NCI-H1930 (cell line): Measurements from ENCODE around the gene EHBP1.
"Not testable (repeated sequence)": the region's sequence is repeated elsewhere in the genome, so short reads cannot be mapped to it uniquely, and the experiment has no call there.

Experiments
- DNase-seq, 2 experiments: peaks; one replicate each; lab custom pipeline; 2025; lab: John Stamatoyannopoulos, UW

The EHBP1 gene

GRCh38 chr2:62736899-62737559 is 31.5 kb downstream of the EHBP1 start:
- DNase-seq: no peak

GRCh38 chr2:62738981-62739936 is 33.7 kb downstream of the EHBP1 start:
- DNase-seq: no peak

- no peak for DNase-seq
Observed at GRCh38 chr2:62740221-62740620, 34.7 kb downstream of the EHBP1 start.

- DNase-seq: no peak
Observed at GRCh38 chr2:62741127-62741526, 35.6 kb downstream of the EHBP1 start.

DNA sequence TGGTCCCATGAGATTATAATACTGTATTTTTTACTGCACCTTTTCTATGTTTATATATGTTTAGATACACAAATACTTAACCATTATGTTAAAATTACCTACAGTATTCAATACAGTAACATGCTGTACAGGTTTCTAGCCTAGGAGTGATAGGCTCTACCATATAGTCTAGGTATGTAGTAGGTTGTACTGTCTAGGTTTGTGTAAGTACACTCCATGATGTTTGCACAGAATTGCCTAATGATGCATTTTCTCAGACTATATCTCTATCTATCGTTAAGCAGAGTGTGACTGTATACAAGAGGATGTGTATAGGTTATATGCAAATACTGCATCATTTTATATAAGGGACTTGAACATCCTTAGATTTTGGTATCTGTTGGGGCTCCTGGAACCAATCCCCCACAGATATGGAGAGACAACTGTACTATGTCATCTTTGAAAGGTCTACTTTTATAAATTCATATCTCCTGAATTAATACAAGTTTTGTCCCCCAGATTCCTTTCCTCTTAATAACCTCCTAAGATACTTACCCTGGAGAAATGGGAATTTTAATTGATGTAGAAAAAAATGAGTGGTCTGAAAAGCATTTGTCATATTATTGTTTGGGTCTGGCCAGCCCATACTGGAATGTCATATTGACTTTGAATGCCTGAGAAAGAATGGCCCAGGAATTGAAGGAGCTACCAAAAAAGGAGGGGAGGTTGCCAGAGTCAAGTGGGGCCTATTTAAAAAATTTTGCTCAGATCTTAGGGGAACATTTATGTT is 36.6 kb downstream of the EHBP1 start:
- DNase-seq: no peak

DNA sequence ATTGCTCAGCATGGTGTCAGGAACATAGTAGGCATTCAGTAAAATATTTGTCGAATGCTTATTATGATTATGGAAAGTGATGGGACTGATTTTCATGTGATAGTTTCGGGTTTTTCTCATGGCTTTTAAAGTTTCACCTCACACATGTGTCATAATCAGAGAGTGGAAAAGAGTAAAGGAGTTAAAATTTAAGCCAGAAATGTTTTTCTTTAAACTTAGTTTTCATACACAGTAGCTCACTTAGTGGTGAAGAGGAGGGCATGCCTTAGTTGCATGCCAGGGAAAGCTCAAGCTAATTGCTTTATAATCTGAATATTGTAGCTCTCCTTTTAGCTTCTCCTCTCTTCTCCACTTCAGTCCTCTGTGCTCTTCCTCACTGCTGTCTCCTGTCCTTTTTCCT is 38.0 kb downstream of the EHBP1 start:
- no peak for DNase-seq

DNA sequence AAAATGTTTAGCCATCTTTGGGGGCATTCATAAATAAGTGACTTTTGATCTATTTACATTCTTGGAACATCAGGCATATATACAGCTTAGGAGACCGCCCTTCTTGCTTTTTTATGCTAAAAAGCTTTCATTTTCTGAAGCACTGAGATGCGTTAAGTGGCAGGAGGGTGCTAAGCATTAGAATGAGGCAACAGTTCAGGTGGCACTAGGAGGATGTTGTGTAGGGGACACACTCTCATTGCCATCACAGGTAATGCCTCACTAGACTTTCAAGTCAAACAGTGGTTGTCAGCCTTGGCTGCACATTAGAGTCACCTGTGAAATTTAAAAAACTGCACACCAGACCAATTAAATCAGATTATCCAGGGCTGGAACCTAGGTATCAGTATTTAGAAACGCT is 39.1 kb downstream of the EHBP1 start:
- DNase-seq: no peak

- no peak for DNase-seq
Observed at GRCh38 chr2:62745891-62746481, 40.5 kb downstream of the EHBP1 start.

GRCh38 chr2:62747169-62747568 is 41.7 kb downstream of the EHBP1 start:
- no peak for DNase-seq

DNA sequence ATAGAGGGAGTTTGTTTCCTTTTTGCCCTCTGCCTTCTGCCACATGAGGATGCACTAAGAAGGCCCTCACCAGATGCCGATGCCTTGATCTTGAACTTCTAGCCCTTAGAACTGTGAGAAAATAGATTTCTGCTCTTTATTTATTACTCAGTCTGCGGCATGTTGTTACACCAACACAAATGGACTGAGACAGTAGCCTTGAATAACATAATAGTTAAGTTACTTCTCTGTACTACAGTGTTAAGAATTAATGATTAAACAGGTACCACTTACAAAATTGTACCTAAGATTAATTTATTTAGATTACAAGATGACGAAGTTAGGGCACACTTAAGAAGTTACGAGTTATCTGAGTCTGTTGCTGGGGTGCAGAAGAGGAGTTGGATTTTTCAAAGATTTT is 42.4 kb downstream of the EHBP1 start:
- no peak for DNase-seq

DNA sequence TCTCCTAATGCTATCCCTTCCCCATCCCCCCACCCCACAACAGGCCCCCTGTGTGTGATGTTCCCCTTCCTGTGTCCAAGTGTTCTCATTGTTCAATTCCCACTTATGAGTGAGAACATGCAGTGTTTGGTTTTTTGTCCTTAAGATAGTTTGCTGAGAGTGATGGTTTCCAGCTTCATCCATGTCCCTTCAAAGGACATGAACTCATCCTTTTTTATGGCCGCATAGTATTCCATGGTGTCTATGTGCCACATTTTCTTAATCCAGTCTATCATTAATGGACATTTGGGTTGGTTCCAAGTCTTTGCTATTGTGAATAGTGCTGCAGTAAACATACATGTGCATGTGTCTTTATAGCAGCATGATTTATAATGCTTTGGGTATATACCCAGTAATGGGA is 43.6 kb downstream of the EHBP1 start:
- not testable (repeated sequence) for DNase-seq

GRCh38 chr2:62757029-62757428 is 51.5 kb downstream of the EHBP1 start:
- no peak for DNase-seq

GRCh38 chr2:62760026-62760425 is 54.5 kb downstream of the EHBP1 start:
- DNase-seq: no peak

DNA sequence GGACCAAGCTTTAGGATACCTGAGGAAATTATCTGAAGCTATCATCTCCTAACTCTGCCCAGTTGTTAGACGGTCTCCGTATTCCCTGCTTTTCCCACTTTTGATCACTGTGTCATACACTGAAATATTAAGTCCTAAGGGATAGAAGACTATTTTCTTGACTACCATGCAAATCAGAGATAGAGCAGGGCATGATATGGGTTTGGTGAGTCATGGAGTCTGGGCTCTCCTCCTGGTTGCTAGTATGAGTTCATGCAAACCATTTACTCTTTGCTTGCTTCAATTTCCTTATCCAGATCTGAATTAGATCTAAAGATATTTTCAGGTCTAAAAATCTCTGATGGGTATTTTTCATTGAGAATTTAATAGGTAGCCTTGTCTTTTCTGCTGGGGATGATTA is 55.0 kb downstream of the EHBP1 start:
- no peak for DNase-seq

DNA sequence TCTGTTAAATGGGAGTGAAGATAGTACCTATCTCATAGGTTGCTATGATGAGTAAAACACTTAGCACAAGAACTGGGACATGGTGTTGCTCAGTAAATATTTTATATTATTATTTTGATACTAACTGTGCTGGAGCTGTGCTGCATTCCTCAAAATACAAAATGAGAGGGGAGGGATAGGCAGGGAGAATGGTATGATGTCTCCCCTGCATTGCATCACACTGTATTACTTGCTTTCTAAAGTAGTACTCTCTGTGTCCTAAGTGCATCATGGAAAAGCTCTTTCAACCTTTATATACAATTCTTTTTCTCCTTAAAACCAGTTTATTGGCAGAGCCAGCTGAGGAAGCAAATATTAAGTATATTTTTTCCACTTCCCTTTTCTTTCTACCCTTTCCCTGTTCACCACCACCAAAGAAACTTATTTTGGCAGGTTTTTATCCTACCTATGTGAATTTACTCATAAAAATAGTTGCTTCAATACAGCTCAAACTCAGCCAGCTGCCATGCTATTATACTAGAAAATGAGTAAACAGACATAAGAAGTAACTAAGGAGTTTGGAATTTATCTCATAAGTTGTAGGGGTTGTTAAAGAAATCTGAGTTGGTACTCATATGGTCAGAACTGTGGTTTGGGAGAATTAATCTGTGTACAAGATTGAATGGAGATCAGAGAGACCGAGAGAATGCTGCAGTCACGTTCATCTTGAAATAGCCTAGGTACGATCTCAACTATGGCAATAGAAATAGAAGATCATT is 60.3 kb downstream of the EHBP1 start:
- no peak for DNase-seq

DNA sequence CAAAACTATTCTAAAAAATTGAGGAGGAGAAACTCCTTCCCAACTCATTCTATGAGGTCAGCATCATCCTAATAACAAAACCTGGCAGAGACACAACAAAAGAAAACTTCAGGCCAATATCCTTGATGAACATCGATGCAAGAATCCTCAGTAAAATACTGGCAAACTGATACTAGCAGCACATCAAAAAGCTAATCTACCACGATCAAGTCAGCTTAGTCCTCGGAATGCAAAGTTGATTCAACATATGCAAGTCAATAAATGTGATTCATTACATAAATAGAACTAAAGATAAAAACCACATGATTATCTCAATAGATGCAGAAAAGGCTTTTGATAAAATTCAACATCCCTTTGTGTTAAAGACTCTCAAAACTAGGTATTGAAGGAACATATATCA is 63.1 kb downstream of the EHBP1 start:
- no peak for DNase-seq

DNA sequence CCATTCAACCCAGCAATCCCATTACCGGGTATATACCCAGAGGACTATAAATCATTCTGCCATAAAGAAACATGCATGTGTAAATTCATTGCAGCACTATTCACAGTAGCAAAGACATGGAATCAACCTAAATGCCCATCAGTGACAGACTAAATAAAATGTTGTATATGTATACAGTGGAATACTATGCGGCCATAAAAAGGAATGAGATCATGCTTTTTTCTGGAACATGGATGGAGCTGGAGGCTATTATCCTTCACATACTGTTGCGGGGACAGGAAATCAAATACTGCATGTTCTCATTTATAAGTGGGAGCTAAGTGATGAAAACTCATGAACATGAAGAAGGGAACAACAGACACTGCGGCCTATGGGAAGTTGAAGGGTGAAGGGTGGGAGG is 65.1 kb downstream of the EHBP1 start:
- DNase-seq: no peak

DNA sequence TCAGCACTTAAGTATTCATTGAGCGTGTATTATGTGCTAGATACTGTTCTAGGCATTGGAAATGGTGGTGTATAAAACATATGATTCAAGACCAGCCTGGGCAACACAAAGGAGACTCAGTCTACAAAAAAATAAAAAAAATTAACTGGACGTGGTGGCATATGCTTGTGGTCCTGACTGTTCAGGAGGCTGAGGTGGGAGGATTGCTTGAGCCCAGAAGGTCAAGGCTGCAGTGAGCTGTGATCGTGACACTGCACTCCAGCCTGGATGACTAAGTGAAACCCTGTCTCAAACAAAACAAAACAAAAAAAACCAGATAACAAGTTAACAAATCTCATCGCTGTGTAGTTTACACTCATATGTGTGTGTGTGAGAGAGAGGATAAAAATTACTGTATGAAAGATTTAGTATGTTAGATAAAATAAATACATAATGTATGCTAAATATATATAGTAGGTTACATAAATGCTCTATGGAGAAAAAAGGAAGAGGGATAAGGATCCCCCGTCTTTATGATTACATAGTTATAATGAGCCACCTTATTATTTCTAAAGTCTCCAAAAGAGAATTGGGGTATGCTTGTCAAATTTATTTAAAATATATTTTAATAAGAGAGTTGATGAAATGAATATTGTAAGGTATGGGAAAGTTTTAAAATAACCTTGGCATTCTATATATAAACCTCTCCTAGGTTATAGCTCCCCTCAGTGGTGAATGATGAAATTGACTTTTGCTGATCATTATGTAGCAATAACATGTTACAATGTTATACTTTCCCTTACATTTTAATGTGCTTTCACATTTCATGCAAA is 69.2 kb downstream of the EHBP1 start:
- peak in 1 of 2 experiments; percentile 15 for DNase-seq

- DNase-seq: no peak
Observed at GRCh38 chr2:62775367-62775668, 69.8 kb downstream of the EHBP1 start.

DNA sequence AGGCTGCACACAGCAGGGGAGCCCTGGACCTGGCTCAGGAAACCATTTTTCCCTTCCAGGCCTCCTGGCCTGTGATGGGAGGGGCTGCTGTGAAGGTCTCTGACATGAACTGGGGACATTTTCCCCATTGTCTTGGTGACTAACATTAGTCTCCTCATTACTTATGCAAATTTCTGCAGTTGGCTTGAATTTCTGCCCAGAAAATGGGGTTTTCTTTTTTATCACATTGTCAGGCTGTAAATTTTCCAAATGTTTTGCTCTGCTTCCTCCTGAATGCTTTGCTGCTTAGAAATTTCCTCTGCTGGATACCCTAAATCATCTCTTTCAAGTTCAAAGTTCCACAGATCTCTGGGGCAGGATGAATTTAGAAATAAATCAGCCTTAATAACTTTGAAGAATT is 78.2 kb downstream of the EHBP1 start:
- no peak for DNase-seq

- no peak for DNase-seq
Observed at GRCh38 chr2:62784341-62784740, 78.8 kb downstream of the EHBP1 start.
